ENCODE results near the gene URM1.

GRCh38 chr9:128414461-128414860 lies 43.3 kb downstream of the URM1 start:
- no peak for TF ChIP-seq CTCF (IDR thresholded peaks at IDR 0.05)
- TF ChIP-seq EP300 (IDR thresholded peaks at IDR 0.05), result no peak
- TF ChIP-seq POLR2AphosphoS5 (IDR thresholded peaks at IDR 0.05), result no peak
- no peak for TF ChIP-seq POLR2A (IDR thresholded peaks at IDR 0.05)

Data from upper lobe of left lung (tissue), 4 donors.